HAP-1 (cell line): ENCODE results near the gene ELK1.

Experiments used
- DNase-seq, 2 experiments: peaks; one replicate each; pipeline ENCODE4 v3.0.0-alpha.2; 2016 to 2020; ENCODE audit warnings: low spot score in 2 of 2
- H3K27me3 ChIP-seq: fragments of 250-450 bp; sonication (Bioruptor Pico); 2 replicates; pipeline ENCODE4 v1.5.1; 2020; ENCODE audit warnings: low read depth, mild to moderate bottlenecking, moderate library complexity
- H3K36me3 ChIP-seq: fragments of 250-450 bp; sonication (Bioruptor Pico); replicated peaks from 2 replicates; pipeline ENCODE4 v1.5.1; 2020; ENCODE audit warnings: mild to moderate bottlenecking
- H3K4me1 ChIP-seq: fragments of 250-450 bp; sonication (Bioruptor Pico); 2 replicates; pipeline ENCODE4 v1.5.1; 2020; ENCODE audit warnings: mild to moderate bottlenecking
- H3K4me3 ChIP-seq: fragments of 250-450 bp; sonication (Bioruptor Pico); 2 replicates; pipeline ENCODE4 v1.5.1; 2020; ENCODE audit warnings: mild to moderate bottlenecking, moderate library complexity
- H3K9me3 ChIP-seq: fragments of 250-450 bp; sonication (Bioruptor Pico); 2 replicates; pipeline ENCODE4 v1.5.1; 2020; ENCODE audit warnings: mild to moderate bottlenecking, moderate library complexity
- in situ Hi-C: fragments of 300-500 bp; cut with MboI; formaldehyde crosslinking; loops from 3 replicates; pipeline ENCODE4 v1.14.3; 2020; ENCODE audit warnings: low sequenced_read_pairs, inconsistent platforms, mixed read lengths

Gene ELK1

GRCh38 chrX:47590984-47591383 lies 59.4 kb downstream of the ELK1 start:
- H3K36me3 ChIP-seq = peaks cover 4% of the 10 kb centered on the region
- in situ Hi-C loops = no loop called here
- no peak for DNase-seq
- no peaks in the 10 kb centered on the region for H3K9me3 ChIP-seq
- 0 out of 2 replicates have a peak, but pooled peaks cover 2% of the 10 kb centered on the region for H3K27me3 ChIP-seq
- no peaks in the 10 kb centered on the region for H3K4me1 ChIP-seq
- no peak overlapping the region for H3K4me3 ChIP-seq

DNA sequence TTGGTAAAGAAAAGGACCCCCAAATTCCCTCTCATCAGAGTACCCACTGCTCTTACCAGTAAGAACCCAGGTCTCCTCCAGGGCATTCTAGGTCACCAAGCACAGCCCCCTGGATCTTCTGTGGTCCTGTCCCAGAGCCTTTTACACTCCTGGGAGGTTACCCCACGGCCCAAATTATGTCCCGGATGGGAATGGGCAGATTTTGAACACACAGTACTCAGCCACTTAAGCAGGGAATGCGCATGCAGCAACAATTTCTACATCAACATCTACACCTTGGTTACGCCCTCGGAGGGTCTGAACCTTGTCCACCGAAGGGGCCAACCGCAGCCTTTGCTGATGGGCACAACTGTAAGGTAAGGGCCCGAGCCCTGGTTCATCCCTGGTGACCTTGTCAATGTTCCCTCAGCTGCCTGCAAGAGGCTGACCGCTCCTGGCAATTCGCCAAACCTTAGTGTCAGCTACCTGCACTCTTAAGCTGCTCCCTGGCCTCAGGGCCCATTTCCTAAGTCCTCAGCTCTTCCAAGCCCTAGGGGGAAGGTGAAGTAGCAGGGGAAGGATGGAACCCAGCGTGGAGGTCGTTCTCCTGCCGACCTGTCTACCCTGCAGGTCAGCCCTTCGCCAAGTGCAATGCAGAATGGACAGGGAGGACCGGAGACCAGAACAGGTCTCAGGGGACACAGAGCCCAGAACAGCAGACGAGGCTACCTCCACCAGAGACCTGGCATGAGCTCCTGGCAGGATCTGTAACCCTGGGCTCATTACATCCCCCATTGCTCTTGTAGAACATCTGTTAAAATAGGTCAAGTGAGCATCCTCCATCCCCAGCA lies 62.2 kb downstream of the ELK1 start:
- in situ Hi-C loops = no loop called here
- H3K4me1 ChIP-seq = no peaks in the 10 kb centered on the region
- no peak overlapping the region for H3K4me3 ChIP-seq
- H3K36me3 ChIP-seq = peaks cover 16% of the 10 kb centered on the region
- no peaks in the 10 kb centered on the region for H3K27me3 ChIP-seq
- DNase-seq = no peak
- no peaks in the 10 kb centered on the region for H3K9me3 ChIP-seq

GRCh38 chrX:47587091-47587891 lies 63.1 kb downstream of the ELK1 start:
- no peaks in the 10 kb centered on the region for H3K9me3 ChIP-seq
- no peaks in the 10 kb centered on the region for H3K27me3 ChIP-seq
- no peak overlapping the region for H3K4me3 ChIP-seq
- in situ Hi-C loops = no loop called here
- no peaks in the 10 kb centered on the region for H3K4me1 ChIP-seq
- peaks cover 16% of the 10 kb centered on the region for H3K36me3 ChIP-seq
- DNase-seq = no peak

- Histone ChIP-seq H3K4me1 (peaks cover 3% of the 10 kb centered on the region; the same call in 1 of the 2 replicates), H3K9me3 (no peaks in the 10 kb centered on the region), H3K4me3 (no peak overlapping the region), H3K27me3 (no peaks in the 10 kb centered on the region), H3K36me3 (peaks cover 16% of the 10 kb centered on the region)
- in situ Hi-C loops = no loop called here
- no peak for DNase-seq
Measured at GRCh38 chrX:47586043-47586787, 64.1 kb downstream of the ELK1 start.
